Right atrium auricular region (tissue), 2 donors: ENCODE data around the gene APOD. TPM values are rescaled to one million over a fixed set of nuclear protein-coding genes. Genes with fewer than 3 reads are reported as not detected.

Experiments
- DNase-seq: peaks from one replicate; pipeline ENCODE4 v3.0.0-alpha.2; 2019; ENCODE audit warnings: low spot score
- H3K27ac ChIP-seq, 2 donors: fragments of 200-600 bp; sonication (generic); 1 replicate in 1 of 2; 2 replicates in 1 of 2; pipeline ENCODE4 v1.5.1; 2016 to 2019
- H3K27me3 ChIP-seq, 2 donors: fragments of 200-600 bp; sonication (generic); one replicate each; pipeline versions ENCODE4 v1.5.1 to v1.6.0; 2017 to 2019
- H3K36me3 ChIP-seq: fragments of 200-600 bp; sonication (generic); one replicate; pipeline ENCODE4 v1.5.1; 2016
- H3K4me1 ChIP-seq, 2 donors: fragments of 200-600 bp; sonication (generic); one replicate each; pipeline versions ENCODE4 v1.5.1 to v1.6.0; 2017 to 2019
- H3K4me3 ChIP-seq, 2 donors: fragments of 200-600 bp; sonication (generic); 1 replicate in 1 of 2; 2 replicates in 1 of 2; pipeline ENCODE4 v1.5.1; 2017 to 2019; ENCODE audit warnings: mild to moderate bottlenecking in 1 of 2, moderate library complexity in 1 of 2
- H3K9me3 ChIP-seq, 2 donors: fragments of 200-600 bp; sonication (generic); one replicate each; pipeline ENCODE4 v1.5.1; 2019
- CTCF ChIP-seq, 2 donors: fragments of 200-600 bp; sonication (generic); IDR thresholded peaks; one replicate each; pipeline ENCODE4 v1.5.1; 2019; ENCODE audit warnings: antibody characterized with exemption in 2 of 2
- total RNA-seq, 2 donors: library from RNA; depleted of rRNA; stranded (reverse); fragments of >200 nt; gene quantifications; one replicate each; pipeline ENCODE4 v1.1.0, GENCODE V29; 2016

APOD gene
- total RNA-seq, 2 donors from 2014 or later = 79.6 to 93.2 TPM

GRCh38 chr3:195524171-195524896, 59.4 kb downstream of the APOD start:
- no peak overlapping the region for H3K27ac ChIP-seq
- no peaks in the 10 kb centered on the region for H3K9me3 ChIP-seq
- H3K36me3 ChIP-seq = peaks cover 24% of the 10 kb centered on the region
- H3K27me3 ChIP-seq = no peaks in the 10 kb centered on the region
- H3K4me1 ChIP-seq = no peaks in the 10 kb centered on the region
- no peak for TF ChIP-seq CTCF (IDR thresholded peaks at IDR 0.05)
- no peak for DNase-seq
- no peak overlapping the region for H3K4me3 ChIP-seq

- Histone ChIP-seq H3K27ac (no peak overlapping the region), H3K4me1 (no peaks in the 10 kb centered on the region), H3K4me3 (no peak overlapping the region), H3K27me3 (no peaks in the 10 kb centered on the region), H3K9me3 (no peaks in the 10 kb centered on the region), H3K36me3 (peaks cover 32% of the 10 kb centered on the region)
- TF ChIP-seq CTCF (IDR thresholded peaks at IDR 0.05) = peak; percentile 57 to 84
- no peak for DNase-seq
Measured at GRCh38 chr3:195522254-195523023, 61.3 kb downstream of the APOD start.

Other genes with a start within 250 kb of the APOD start
- 10 to 100 TPM; 17.8 to 18.9 TPM for gene ACAP2, start 140.9 kb downstream of the APOD start, total RNA-seq
- 10 to 100 TPM; 43.4 to 49.4 TPM for gene PPP1R2, start 40.6 kb downstream of the APOD start, total RNA-seq
- 1 to 10 TPM; 3.4 to 5.0 TPM for gene MUC20, start 137.0 kb upstream of the APOD start, total RNA-seq
- gene MUC4, start 228.0 kb upstream of the APOD start, total RNA-seq = under 1 TPM in 1 of 2 donors, not detected in 1; 0.12 TPM